ENCODE data around the gene TCF7L1.
"Not testable (repeated sequence)": the region's sequence is repeated elsewhere in the genome, so short reads cannot be mapped to it uniquely, and the experiment has no call there.

Gene TCF7L1

DNA sequence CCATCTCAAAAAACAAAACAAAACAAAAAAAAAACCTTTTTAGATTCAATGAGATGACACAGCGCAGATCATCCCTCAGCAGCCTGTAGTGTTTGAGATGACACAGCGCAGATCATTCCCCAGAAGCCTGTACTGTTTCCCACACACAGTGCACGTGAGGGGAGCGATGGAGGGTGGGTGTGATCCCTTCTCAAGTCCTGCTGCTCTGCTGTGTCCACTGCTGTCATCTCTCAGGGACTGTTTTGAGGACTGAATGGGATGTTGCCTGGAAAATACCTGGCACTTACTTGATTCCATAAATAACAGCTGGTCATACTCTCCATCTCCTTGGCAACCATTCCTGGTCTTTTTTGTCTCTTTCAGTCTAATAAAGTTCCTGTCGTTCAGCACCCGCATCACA lies 168.9 kb downstream of the TCF7L1 start:
- DNase-seq = no peak

DNA sequence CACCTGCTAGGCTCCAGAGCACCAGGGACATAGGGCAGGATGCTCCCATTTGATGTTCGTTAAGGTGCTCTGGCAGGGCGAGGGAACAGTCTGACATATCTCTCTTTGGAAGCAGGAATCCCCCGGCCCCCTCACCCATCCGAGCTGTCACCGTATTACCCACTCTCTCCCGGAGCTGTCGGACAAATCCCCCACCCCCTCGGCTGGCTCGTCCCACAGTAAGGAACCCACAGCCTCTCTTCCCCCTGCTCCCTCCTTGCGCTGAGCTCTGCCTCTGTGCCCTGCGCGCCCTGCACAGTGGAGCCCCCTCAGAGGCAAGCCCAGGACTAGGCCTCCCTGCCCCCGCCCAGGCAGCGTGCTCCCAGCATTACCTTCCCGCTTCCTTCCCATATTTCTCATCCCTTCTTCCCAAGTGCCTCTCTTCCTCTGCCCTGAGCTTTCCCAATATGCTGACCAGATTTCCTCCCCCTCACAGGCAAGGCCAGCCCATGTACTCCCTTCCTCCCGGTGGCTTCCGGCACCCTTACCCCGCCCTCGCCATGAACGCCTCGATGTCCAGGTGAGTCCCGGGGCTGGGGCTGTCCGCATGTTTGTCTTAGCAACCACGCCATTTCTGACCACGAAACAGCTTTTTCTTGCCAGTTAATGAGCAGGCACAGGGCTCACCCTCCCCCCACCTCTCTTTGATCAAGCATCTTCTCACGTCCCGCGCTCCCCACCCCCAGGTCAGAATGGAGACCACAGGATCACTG lies 170.8 kb downstream of the TCF7L1 start:
- DNase-seq = no peak

DNA sequence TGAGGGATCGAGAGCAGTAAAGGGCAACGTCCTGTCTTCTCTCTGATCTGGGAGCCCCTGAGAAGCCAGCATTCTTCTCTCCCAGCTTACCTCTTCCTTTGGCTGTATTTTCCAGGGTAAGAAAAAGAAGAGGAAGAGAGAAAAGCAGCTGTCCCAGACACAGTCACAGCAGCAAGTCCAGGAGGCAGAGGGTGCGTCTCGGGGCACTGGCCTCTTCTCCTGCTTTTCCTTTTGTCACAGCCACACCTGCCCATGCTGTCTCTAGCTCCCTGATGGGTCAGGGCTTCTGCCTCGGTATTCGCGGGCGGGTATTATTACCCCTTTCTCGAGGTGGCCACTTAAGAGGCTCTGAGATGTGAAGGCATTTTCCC lies 174.3 kb downstream of the TCF7L1 start:
- no peak for DNase-seq

DNA sequence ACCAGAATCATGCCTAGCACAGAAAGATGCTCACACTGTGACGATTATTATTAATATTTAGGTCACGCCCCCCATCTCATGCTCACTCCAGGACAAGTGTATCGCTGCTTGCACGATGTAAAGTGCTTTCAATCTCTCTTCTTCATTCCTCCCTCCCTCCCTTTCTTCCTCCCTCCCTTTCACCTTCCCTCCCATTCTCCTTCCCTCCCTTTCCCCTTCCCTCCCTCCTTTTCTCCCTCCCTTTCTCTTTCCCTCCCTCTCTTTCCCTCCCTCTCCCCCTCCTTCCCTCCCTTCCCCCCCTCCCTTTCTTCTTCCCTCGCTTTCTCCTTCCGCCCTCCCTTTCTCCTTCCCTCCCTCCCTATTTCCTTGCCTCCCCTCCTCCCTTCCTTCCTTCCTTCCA lies 175.0 kb downstream of the TCF7L1 start:
- DNase-seq = no peak

DNA sequence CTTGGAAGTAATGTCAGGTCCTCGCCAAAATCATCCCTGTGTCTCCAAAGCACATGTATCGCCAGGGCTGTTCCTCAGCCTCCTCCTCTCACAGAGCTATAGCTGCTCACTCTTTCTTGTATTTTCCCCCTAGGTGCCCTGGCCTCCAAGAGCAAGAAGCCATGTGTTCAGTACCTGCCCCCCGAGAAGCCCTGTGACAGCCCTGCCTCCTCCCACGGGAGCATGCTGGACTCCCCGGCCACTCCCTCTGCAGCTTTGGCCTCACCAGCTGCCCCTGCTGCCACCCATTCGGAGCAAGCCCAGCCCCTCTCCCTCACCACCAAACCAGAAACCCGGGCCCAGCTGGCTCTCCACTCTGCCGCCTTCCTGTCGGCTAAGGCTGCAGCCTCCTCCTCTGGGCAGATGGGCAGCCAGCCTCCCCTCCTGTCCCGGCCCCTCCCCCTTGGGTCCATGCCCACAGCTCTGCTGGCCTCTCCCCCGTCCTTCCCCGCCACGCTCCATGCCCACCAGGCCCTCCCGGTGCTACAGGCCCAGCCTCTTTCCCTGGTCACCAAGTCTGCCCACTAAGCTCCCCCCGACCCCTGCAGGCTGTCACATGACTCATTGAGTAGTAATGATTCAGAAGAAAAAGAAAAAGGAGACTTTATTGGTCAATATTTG lies 175.8 kb downstream of the TCF7L1 start:
- DNase-seq = peak; percentile 83

DNA sequence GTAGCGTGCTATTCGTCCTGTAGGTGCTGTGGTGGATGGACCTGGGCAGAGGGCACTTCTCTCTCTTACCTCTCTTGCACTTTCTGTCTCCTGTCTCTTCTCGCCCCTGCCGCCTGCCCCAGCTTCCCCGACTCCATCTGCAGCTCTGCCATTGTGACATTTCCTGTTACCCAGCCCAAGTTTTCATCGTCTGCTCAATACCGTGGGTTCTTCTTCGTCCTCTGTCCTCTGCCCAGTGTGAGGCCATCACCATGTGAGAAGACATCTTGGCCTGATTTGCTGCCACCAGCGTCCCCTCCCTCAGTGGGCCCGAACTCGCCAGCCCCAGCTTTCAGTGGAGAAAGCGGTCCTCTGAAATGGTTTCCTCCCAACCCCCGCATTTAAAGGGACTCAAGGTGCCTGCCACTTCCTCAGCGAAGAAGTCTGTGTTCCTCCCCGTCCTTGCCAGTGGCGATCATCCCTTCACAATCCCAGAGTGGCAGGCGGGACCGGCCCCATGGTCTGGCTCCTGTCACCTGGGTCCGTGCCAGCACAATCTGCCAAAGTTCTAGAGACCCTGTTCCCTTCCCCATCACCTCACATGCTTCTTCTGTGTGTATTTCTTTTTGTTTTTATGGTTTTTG lies 176.6 kb downstream of the TCF7L1 start:
- no peak for DNase-seq

DNA sequence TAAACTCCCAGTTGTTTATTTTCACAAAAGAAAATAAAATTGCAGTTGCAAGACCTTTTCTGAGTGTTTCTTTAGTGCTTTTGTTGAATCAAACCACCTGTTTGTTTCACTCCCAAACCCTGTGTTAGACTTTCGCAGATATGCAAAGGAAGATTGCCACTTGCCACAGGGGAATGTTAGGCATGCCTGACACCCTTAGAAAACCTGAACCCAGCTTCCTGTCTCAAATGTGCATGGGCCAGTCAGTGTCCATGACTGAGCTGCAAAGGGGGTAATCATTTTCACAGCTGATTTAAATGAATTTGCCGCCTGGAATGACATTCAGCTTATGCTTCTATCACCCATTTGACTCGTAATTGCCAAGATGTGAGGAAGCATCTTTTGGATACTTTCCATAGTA lies 177.1 kb downstream of the TCF7L1 start:
- DNase-seq = no peak

DNA sequence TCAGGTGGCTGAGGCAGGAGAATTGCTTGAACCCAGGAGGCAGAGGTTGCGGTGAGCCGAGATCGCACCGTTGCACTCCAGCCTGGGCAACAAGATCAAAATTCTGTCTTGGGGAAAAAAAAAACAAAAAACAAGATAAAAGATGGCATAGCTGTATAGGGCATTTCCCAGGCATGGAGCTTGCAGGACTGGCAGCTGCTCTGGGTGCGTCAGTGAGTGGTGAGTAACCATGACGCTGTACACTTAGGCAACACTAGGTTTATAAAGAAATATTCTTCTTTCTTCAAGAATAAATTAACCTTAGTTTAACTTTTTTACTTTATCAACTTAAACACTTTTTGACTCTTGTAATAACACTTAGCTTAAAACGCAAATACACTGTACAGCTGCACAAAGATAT lies 179.2 kb downstream of the TCF7L1 start:
- DNase-seq = no peak

DNA sequence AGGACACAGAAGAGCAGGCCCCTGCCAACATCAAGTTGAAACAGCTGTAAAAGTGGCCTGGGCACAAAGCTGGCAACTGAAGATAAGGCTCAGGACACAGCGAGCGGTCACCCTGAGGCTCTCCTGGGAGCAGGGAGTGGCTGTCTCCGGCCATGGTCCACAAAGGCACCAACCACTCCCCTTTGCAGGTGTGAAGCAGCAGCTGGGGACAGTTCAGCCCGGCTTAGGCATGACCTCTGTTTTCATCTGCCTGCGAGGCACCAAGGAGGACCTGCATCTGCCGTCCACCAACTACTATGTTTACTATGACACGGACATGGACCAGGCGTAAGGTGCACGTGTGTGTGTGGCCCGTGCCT lies 181.7 kb downstream of the TCF7L1 start:
- no peak for DNase-seq

DNA sequence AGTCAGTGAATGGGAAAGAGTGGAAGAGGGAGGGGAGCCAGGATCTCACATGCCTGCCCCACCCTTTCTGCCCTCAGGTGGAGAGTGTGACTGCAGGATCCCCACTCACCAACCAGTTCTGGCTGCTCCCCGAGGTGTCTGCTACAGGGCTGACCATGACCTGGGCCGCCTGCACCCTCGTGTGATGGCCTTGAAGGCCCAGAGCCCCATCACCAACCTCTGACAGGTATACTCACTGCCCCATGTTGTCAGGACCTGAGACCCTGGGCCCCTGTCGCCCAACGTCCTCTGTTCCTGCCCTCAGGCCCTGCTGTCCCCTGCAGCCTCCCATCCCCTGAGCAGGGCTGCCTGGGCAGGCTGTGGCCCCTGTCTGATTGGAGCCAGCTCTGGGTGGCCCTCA lies 182.7 kb downstream of the TCF7L1 start:
- DNase-seq = not testable (repeated sequence)

DNA sequence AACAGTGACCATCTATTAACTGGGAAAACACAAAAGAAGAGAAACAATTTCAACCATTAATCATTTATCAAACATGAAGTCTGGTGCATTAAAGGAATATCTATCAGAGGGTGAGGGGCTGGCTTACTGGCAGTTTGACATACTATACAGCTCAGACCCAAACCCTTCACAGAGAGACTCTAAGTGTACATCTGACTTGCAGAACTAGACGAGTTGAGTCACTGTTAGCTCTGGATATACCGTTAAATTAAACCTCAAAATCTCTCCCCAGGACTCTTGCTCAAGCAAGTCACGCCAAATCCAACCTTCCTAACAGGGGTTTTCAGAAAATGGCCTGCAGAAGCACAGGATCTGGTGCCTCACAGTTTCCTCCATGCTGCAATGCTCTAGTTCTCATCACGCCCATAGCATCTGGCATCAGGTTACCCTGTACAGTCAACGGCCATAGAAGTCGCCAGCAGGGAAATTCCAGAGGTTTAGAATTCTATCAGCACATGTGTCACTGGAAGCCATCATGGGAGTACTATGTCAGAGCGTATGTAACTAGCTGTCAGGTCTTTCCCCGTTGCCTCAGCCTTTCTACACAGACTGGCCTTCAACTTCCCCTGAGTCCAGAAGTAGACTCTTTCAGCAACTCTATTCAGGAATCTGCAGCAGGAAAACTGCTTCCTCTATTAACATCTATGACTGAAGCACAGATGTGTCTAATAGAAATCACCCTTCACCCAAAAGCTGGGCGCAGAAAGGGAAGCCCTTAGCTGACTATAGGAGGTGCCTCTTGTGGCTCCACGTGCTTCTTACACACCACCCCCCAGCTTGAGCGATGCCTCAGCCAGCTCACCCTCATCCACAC lies 185.3 kb downstream of the TCF7L1 start:
- DNase-seq = no peak

DNA sequence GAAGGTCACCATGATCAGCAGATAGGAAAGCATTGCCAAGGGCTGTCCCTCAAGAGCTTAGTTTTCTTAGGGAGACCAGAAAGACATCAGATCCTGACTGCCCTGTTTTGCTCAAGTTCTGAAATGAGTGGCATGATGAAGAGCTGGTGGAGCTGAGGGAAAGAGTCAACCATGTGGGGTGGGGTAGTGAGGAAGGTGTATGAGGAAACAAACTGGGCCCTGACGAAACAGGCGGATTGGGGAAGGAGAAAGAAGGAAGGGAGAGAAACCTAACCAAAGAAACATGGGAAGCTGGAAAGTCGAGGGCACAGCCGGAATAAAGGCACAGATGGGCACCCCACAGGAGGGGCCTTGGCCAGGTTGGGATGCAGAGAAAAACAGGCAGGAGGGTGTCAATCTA lies 186.6 kb downstream of the TCF7L1 start:
- no peak for DNase-seq

DNA sequence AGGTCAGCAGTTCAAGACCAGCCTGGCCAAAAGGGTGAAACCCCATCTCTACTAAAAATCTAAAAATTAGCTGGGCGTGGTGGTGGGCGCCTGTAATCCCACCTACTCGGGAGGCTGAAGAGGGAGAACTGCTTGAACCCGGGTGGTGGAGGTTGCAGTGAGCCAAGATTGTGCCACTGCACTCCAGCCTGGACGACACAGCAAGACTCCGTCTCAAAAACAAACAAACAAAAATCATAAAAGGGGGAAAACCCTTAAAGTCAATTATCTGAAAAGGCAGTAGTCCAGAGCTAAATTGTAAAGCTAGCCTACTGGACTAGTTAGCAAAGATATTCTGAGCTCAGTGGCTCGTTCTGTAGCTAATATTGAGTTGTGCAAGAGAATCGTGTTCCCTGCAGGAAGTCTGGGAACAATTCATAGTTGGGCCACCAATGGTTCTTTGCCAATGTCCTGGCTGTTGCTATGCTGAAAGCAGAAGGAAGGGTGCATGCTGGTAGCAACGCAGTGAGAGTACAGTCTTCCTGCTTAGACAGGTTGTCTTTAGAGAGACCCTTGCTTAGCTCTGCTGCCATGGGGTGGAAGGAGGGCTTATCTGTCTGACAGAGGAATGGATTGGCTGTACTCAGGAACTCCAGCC lies 190.3 kb downstream of the TCF7L1 start:
- DNase-seq = no peak

DNA sequence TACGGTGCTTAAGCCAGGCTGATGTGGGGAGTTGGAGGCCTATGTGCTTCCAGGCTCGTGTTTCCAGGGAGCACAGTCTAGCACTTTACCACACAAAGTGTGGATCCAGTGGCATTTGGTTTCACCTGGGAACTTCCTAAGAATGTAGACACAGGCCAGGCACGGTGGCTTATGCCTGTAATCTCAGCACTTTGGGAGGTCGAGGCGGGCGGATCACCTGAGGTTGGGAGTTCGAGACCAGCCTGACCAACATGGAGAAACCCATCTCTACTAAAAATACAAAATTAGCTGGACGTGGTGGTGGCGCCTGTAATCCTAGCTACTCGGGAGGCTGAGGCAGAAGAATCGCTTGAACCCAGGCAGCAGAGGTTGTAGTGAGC lies 190.8 kb downstream of the TCF7L1 start:
- DNase-seq = not testable (repeated sequence)

DNA sequence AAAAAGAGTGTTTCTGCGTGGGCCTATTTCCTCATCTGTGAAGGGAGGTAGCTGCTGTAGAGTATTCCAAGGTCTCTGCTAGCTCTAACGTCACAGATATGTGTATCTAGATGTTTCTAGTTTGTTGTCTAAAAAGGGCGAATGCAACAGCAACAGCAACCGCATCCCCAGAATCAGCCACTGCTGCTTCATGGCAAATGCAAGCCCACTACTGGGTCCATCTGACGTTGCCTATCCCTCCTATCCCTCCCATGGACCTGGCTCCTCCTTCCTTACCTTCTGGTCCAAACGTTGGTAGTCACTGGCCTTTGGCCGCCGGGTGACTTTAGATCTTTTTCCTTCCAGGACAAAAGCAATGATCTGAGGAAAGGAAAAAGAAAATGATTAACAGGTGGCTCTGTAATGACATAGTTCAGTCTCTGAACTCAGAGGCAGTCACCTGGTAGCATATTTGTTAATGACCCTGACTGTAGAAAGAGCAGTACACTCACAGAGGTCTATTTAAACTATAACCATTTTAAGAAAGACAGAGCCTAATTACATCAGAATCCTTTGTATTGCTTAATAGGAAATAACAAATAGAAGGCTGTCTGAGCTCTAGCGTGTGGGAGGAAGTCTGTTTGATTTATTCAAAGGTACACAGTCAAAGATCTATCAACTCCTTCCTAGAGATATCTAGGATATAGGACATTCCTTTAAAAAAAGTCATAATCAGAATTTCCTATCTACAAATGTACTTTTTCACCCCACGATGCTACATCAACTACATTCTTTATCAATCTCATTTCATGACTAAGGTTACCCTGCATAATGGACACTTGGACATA lies 191.7 kb downstream of the TCF7L1 start:
- no peak for DNase-seq

DNA sequence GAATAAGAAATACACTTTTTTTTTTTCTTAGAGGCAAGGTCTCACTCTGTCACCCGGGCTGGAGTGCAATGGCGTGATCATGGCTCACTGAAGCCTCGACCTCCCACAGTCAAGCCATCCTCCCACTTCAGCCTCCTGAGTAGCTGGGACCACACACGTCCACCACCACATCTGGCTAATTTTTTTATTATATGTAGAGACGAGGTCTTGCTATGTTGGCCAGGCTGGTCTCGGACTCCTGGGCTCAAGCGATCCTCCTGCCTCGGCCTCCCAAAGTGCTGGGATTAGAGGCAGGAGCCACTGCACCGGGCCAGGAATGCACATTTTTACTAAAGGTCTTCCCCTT lies 192.2 kb downstream of the TCF7L1 start:
- no peak for DNase-seq

DNA sequence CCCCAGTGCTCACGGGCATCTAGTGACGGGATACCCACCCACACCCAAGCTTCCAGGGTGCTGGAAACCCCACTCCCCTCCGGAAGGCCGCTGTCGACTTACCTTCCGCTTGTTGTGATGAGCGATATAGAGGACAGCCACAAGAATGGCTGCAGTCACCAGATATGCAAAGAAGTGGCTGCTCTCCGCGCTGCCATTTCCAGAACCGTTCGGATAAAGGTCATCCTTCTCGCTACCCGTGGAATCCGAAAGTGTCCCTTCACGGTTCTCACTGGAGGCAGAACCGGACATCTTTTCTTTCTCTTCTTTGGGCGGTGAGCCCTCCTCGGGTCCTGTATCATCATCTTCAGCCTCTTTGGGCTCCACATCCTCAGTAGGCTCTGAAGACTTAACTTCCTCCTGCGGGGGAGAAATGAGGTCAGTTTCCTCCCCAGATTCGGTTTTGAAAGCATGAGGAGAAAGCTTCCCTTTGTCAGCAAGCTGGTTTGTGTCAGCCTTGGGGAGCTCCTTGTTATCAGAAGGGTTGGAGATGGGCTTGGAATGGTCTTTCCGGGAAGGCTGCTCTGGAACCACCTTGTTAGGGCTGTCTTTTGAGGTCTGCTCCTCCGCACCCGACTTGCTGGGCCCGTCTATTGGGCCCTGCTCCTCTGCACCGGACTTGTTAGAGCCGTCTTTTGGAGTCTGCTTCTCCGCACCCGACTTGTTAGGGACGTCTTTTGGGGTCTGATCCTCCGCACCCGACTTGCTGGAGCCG lies 193.4 kb downstream of the TCF7L1 start:
- DNase-seq = no peak

DNA sequence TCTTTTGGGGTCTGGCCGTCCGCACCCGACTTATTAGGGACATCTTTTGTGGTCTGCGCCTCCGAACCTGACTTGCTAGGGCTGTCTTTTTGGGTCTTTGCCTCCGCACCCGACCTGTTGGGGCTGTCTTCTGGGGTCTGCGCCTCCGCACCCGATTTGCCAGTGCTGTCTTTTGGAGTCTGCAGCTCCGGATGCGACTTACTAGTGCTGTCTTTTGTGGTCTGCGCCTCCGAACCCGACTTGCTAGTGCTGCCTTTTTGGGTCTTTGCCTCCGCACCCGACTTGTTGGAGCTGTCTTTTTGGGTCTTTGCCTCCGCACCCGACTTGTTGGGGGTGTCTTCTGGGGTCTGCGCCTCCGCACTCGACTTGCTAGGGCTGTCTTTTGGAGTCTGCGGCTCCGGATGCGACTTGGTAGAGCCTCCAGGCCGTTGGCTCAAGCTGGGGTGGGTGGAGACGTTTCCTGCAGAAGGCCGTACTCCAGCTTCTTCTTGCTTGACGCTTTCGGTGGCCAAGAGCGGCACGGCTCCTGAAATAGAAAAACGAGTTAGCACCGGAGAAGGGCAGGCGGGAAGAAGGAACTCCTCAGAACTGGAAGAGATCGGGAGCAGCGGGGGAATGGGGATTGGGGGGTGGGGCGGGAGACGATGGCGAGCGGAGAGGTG lies 194.1 kb downstream of the TCF7L1 start:
- no peak for DNase-seq

DNA sequence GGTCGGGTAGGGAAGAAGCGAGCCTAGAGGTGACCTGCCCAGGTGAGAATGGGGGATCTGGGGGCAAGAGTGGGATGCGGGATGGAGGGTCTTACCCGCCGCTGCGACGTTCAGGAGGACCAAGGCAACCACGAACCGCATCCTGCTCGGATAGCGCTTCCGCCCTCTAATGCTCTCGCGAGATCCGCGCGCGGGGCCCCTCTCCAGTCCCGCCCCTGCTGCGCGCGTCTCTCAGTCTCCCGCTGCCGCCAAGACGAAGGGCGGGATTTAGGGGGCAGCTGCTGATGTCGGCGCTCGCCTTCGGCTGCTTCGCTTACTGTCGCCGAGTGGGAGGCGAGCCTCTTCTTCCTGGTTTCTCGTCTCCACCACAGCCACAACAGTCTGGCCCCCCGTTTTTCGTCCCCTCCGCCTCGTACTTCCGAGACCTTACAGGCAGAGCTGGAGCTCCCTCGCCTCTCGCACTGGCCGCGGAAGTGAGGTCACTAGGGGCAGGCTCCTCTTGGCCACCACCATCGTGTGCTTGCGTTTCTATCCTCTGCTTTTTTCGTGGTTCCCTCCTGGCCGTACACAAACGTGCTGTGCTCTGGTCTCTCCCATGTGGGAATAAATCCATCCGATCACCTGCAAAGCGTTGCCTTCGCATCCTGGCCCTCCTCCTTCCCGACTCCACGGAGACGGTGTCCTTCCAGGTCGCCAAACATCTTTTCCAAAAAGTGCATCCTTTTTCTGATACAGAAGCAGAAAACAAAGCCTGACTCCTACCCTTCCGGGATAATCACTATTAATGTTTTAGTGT lies 194.8 kb downstream of the TCF7L1 start, which contains the start of gene TGOLN2:
TGOLN2 (minus strand) TSS at position 168 of the 796 bp plus-strand sequence; CDS start at position 141, 27 bp downstream.
- DNase-seq = peak; percentile 83

DNA sequence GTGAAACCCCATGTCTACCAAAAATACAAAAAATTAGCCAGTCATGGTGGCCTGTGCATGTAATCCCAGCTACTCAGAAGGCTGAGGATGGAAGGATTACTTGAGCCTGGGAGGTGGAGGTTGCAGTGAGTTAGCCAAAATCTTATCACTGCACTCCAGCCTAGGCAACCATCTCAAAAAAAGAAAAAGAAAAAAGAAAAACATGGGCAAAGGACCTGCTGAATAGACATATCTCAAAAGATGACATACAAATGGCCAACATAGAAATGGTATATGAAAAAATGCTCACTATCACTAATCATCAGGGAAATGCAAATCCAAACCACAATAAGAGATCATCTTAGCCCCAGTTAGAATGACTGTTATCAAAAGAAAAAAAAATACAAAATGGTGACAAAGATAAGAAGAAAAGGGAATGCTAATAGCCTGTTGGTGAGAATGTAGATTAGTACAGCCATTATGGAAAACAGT lies 196.0 kb downstream of the TCF7L1 start:
- no peak for DNase-seq

Measured in NCI-H510A (cell line).